ENCODE measurements around the gene PCP2. TPM values are rescaled to one million over a fixed set of nuclear protein-coding genes. Genes with fewer than 3 reads are reported as not detected.

The PCP2 gene
- total and polyA plus RNA-seq, 2 donors (not counting 1 experiment from before 2014, with no cell fraction given): 6.5 to 9.3 TPM

DNA sequence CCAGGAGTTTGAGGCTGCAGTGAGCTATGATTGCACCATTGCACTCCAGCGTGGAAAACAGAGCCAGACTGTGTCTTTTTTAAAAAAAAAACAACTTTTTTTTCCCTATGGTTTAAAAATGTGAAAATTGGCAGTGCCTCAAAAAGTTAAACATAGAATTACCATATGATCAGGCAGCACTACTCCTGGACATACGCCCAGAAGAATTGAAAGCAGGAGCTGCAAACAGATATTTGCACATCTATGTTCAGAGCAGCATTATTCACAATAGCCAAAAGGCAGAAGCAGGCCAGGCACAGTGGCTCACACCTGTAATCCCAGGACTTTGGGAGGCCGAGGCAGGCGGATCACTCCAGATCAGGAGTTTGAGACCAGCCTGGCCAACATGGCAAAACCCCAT is 31.6 kb upstream of the PCP2 start:
- DNase-seq (no peak), ATAC-seq (ENCODE audit: low read depth) (no peak)
- no peak overlapping the region for H3K4me2 ChIP-seq (replicated peaks; ENCODE audit: low read depth, low read length, poor library complexity, severe bottlenecking)
- H3K27me3 ChIP-seq (replicated peaks in 1 of 4; ENCODE audit: control extremely low read depth in 1 of 4, control insufficient read depth in 3 of 4, insufficient read depth in 4 of 4, low read length in 3 of 4): peaks cover 0 to 21% (median 5%) of the 10 kb centered on the region in 4 experiments
- intact Hi-C loops (cut with micrococcal nuclease): no loop called here
- no peak overlapping the region for H3K4me3 ChIP-seq (ENCODE audit: control extremely low read depth in 1 of 5, extremely low read depth in 1 of 5, insufficient read depth in 1 of 5, low read depth in 2 of 5, low read length in 4 of 5)
- ChIA-PET CTCF (interaction anchor here (2.8 kb wide), 1 partner anchor 13 kb away, joined by 12 read pairs; no protein-coding TSS in a partner anchor), POLR2A (no interaction called here)
- 100% methylated on average over 2 of the region's 4 CpGs for WGBS (ENCODE audit: insufficient coverage)
- no peak overlapping the region for H3K27ac Mint-ChIP-seq
- H3K4me1 Mint-ChIP-seq: peaks cover 2% of the 10 kb centered on the region
- no peak overlapping the region for H3K9ac ChIP-seq (ENCODE audit: low read length)
- H3K79me2 ChIP-seq (ENCODE audit: control insufficient read depth, insufficient read depth, low read length): no peaks in the 10 kb centered on the region
- no peaks in the 10 kb centered on the region for H4K20me1 ChIP-seq (ENCODE audit: control insufficient read depth, insufficient read depth, low read length, poor library complexity, severe bottlenecking)
- H3K4me1 ChIP-seq (ENCODE audit: control insufficient read depth in 2 of 2, insufficient read depth in 2 of 2, low read length in 2 of 2): peaks cover under 1% of the 10 kb centered on the region in 2 donors
- no peak overlapping the region for H2AFZ ChIP-seq (ENCODE audit: insufficient read depth, low read depth, low read length, poor library complexity, severe bottlenecking)
- H3K4me3 Mint-ChIP-seq: no peak overlapping the region
- no peaks in the 10 kb centered on the region for H3K36me3 ChIP-seq (replicated peaks in 1 of 2; ENCODE audit: control extremely low read depth in 1 of 2, control insufficient read depth in 1 of 2, extremely low read depth in 1 of 2, insufficient read depth in 2 of 2, low read length in 1 of 2)
- H3K27me3 Mint-ChIP-seq: peaks cover 18% of the 10 kb centered on the region
- H3K27ac ChIP-seq (ENCODE audit: low read length in 2 of 2): no peak overlapping the region
- H3K9me3 ChIP-seq (ENCODE audit: control extremely low read depth in 1 of 3, control insufficient read depth in 2 of 3, insufficient read depth in 1 of 3, low read length in 2 of 3): no peaks in the 10 kb centered on the region
- H3K9me3 Mint-ChIP-seq (ENCODE audit: insufficient read depth): no peaks in the 10 kb centered on the region
- TF ChIP-seq, protein P1, sequence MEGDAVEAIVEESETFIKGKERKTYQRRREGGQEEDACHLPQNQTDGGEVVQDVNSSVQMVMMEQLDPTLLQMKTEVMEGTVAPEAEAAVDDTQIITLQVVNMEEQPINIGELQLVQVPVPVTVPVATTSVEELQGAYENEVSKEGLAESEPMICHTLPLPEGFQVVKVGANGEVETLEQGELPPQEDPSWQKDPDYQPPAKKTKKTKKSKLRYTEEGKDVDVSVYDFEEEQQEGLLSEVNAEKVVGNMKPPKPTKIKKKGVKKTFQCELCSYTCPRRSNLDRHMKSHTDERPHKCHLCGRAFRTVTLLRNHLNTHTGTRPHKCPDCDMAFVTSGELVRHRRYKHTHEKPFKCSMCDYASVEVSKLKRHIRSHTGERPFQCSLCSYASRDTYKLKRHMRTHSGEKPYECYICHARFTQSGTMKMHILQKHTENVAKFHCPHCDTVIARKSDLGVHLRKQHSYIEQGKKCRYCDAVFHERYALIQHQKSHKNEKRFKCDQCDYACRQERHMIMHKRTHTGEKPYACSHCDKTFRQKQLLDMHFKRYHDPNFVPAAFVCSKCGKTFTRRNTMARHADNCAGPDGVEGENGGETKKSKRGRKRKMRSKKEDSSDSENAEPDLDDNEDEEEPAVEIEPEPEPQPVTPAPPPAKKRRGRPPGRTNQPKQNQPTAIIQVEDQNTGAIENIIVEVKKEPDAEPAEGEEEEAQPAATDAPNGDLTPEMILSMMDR (IDR thresholded peaks at IDR 0.05): no peak
- TF ChIP-seq EZH2 (IDR thresholded peaks at IDR 0.05; ENCODE audit: borderline replicate concordance, insufficient read depth, low read depth, low read length, poor library complexity, severe bottlenecking): no peak

DNA sequence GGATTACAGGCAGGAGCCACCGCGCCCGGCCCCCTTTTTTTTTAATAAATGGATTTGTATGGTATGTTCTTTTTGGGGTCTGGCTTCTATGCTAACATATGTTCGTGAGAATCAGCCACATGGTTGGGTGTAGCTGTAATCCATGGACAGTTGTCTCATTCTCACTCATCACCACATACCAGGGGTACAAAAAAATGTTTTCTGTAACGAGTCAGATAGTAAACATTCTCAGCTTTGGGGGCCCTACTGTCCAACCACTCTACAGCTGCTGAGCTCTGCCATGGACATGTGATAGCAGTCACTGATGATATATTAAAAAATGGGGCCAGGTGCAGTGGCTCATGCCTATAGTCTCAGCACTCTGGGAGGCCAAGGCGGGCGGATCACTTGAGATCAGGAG is 30.2 kb upstream of the PCP2 start:
- ChIA-PET POLR2A (interaction anchor here (0.7 kb wide), 1 partner anchor 186 kb away, joined by 3 read pairs; no protein-coding TSS in a partner anchor), CTCF (interaction anchor here (2.8 kb wide), 1 partner anchor 12 kb away, joined by 12 read pairs; no protein-coding TSS in a partner anchor)
- intact Hi-C loops (cut with micrococcal nuclease): no loop called here

More for the DNA sequence above, 30.2 kb upstream of the PCP2 start:
- H3K4me3 Mint-ChIP-seq: no peak overlapping the region
- no peak overlapping the region for H3K4me3 ChIP-seq (ENCODE audit: control extremely low read depth in 1 of 5, extremely low read depth in 1 of 5, insufficient read depth in 1 of 5, low read depth in 2 of 5, low read length in 4 of 5)
- no peaks in the 10 kb centered on the region for H3K9me3 ChIP-seq (ENCODE audit: control extremely low read depth in 1 of 3, control insufficient read depth in 2 of 3, insufficient read depth in 1 of 3, low read length in 2 of 3)
- no peak overlapping the region for H3K4me2 ChIP-seq (replicated peaks; ENCODE audit: low read depth, low read length, poor library complexity, severe bottlenecking)
- H3K27me3 Mint-ChIP-seq: peaks cover 12% of the 10 kb centered on the region
- peaks cover 0 to 9% (median 1%) of the 10 kb centered on the region in 4 experiments for H3K27me3 ChIP-seq (replicated peaks in 1 of 4; ENCODE audit: control extremely low read depth in 1 of 4, control insufficient read depth in 3 of 4, insufficient read depth in 4 of 4, low read length in 3 of 4)
- H3K9me3 Mint-ChIP-seq (ENCODE audit: insufficient read depth): no peaks in the 10 kb centered on the region
- no peaks in the 10 kb centered on the region for H3K4me1 Mint-ChIP-seq
- no peak overlapping the region for H3K27ac ChIP-seq (ENCODE audit: low read length in 2 of 2)
- no peak overlapping the region for H2AFZ ChIP-seq (ENCODE audit: insufficient read depth, low read depth, low read length, poor library complexity, severe bottlenecking)
- ATAC-seq (ENCODE audit: low read depth) (no peak), DNase-seq (no peak)
- H3K36me3 ChIP-seq (replicated peaks in 1 of 2; ENCODE audit: control extremely low read depth in 1 of 2, control insufficient read depth in 1 of 2, extremely low read depth in 1 of 2, insufficient read depth in 2 of 2, low read length in 1 of 2): no peaks in the 10 kb centered on the region
- TF ChIP-seq, protein P1 (IDR thresholded peaks at IDR 0.05): no peak
- no peak for TF ChIP-seq EZH2 (IDR thresholded peaks at IDR 0.05; ENCODE audit: borderline replicate concordance, insufficient read depth, low read depth, low read length, poor library complexity, severe bottlenecking)
- no peaks in the 10 kb centered on the region for H3K79me2 ChIP-seq (ENCODE audit: control insufficient read depth, insufficient read depth, low read length)
- no peak overlapping the region for H3K27ac Mint-ChIP-seq
- H3K4me1 ChIP-seq (ENCODE audit: control insufficient read depth in 2 of 2, insufficient read depth in 2 of 2, low read length in 2 of 2): peaks cover 0 to 4% of the 10 kb centered on the region in 2 donors
- 93% methylated on average over 3 of the region's 7 CpGs for WGBS (ENCODE audit: insufficient coverage)
- H4K20me1 ChIP-seq (ENCODE audit: control insufficient read depth, insufficient read depth, low read length, poor library complexity, severe bottlenecking): no peaks in the 10 kb centered on the region
- no peak overlapping the region for H3K9ac ChIP-seq (ENCODE audit: low read length)
